Measurements from ENCODE around the gene AKT3.

The AKT3 gene

GRCh38 chr1:243558576-243558975 is 291.5 kb downstream of the AKT3 start:
- TF ChIP-seq EZH2phosphoT487 (IDR thresholded peaks at IDR 0.05; ENCODE audit: borderline replicate concordance) (no peak), CTCF (conservative IDR thresholded peaks at IDR 0.05; ENCODE audit: low read length) (no peak)
- H3K27me3 ChIP-seq (ENCODE audit: insufficient read depth, low read length, poor library complexity, severe bottlenecking): no peaks in the 10 kb centered on the region

GRCh38 chr1:243557866-243558265 is 292.2 kb downstream of the AKT3 start:
- no peaks in the 10 kb centered on the region for H3K79me2 ChIP-seq (ENCODE audit: insufficient read depth, low read length)
- no peaks in the 10 kb centered on the region for H3K27me3 ChIP-seq (ENCODE audit: insufficient read depth, low read length, poor library complexity, severe bottlenecking)
- H3K9ac ChIP-seq (ENCODE audit: low read depth, low read length, poor library complexity, severe bottlenecking): no peak overlapping the region
- H3F3A ChIP-seq (ENCODE audit: low read depth): no peaks in the 10 kb centered on the region
- no peak for TF ChIP-seq EZH2phosphoT487 (IDR thresholded peaks at IDR 0.05; ENCODE audit: borderline replicate concordance)
- TF ChIP-seq CTCF (conservative IDR thresholded peaks at IDR 0.05; ENCODE audit: low read length): no peak
- no peaks in the 10 kb centered on the region for H3K4me1 ChIP-seq (ENCODE audit: insufficient read depth, low read length, poor library complexity, severe bottlenecking)
- no peaks in the 10 kb centered on the region for H3K9me3 ChIP-seq (ENCODE audit: insufficient read depth, low read depth, low read length)
- H3K9me2 ChIP-seq (replicated peaks; ENCODE audit: low read depth, low read length): no peaks in the 10 kb centered on the region
- H4K20me1 ChIP-seq (ENCODE audit: insufficient read depth, low read length, poor library complexity, severe bottlenecking): no peaks in the 10 kb centered on the region
- no peak overlapping the region for H2AFZ ChIP-seq (ENCODE audit: low read length)
- H3K4me3 ChIP-seq (ENCODE audit: low read length, poor library complexity, severe bottlenecking): no peak overlapping the region
- no peaks in the 10 kb centered on the region for H3K36me3 ChIP-seq (ENCODE audit: insufficient read depth, low read length)
- no peak overlapping the region for H3K4me2 ChIP-seq (ENCODE audit: low read depth, low read length, poor library complexity, severe bottlenecking)

More at GRCh38 chr1:243558576-243558975, 291.5 kb downstream of the AKT3 start:
- Histone ChIP-seq H3K4me2 (ENCODE audit: low read depth, low read length, poor library complexity, severe bottlenecking) (no peak overlapping the region), H4K20me1 (ENCODE audit: insufficient read depth, low read length, poor library complexity, severe bottlenecking) (no peaks in the 10 kb centered on the region), H3K4me1 (ENCODE audit: insufficient read depth, low read length, poor library complexity, severe bottlenecking) (no peaks in the 10 kb centered on the region), H3K79me2 (ENCODE audit: insufficient read depth, low read length) (no peaks in the 10 kb centered on the region), H3K4me3 (ENCODE audit: low read length, poor library complexity, severe bottlenecking) (no peak overlapping the region), H3F3A (ENCODE audit: low read depth) (no peaks in the 10 kb centered on the region), H3K9me2 (replicated peaks; ENCODE audit: low read depth, low read length) (no peaks in the 10 kb centered on the region), H3K9ac (ENCODE audit: low read depth, low read length, poor library complexity, severe bottlenecking) (no peak overlapping the region), H3K9me3 (ENCODE audit: insufficient read depth, low read depth, low read length) (no peaks in the 10 kb centered on the region), H2AFZ (ENCODE audit: low read length) (no peak overlapping the region), H3K36me3 (ENCODE audit: insufficient read depth, low read length) (no peaks in the 10 kb centered on the region)

GRCh38 chr1:243554686-243555085 is 295.4 kb downstream of the AKT3 start:
- Histone ChIP-seq H3K27me3 (ENCODE audit: insufficient read depth, low read length, poor library complexity, severe bottlenecking) (no peaks in the 10 kb centered on the region), H3K9ac (ENCODE audit: low read depth, low read length, poor library complexity, severe bottlenecking) (no peak overlapping the region), H3F3A (ENCODE audit: low read depth) (no peaks in the 10 kb centered on the region), H3K9me2 (replicated peaks; ENCODE audit: low read depth, low read length) (no peaks in the 10 kb centered on the region), H3K4me2 (ENCODE audit: low read depth, low read length, poor library complexity, severe bottlenecking) (no peak overlapping the region), H3K36me3 (ENCODE audit: insufficient read depth, low read length) (no peaks in the 10 kb centered on the region), H4K20me1 (ENCODE audit: insufficient read depth, low read length, poor library complexity, severe bottlenecking) (no peaks in the 10 kb centered on the region), H3K79me2 (ENCODE audit: insufficient read depth, low read length) (no peaks in the 10 kb centered on the region), H3K9me3 (ENCODE audit: insufficient read depth, low read depth, low read length) (no peaks in the 10 kb centered on the region), H3K4me1 (ENCODE audit: insufficient read depth, low read length, poor library complexity, severe bottlenecking) (no peaks in the 10 kb centered on the region), H3K4me3 (ENCODE audit: low read length, poor library complexity, severe bottlenecking) (no peak overlapping the region), H2AFZ (ENCODE audit: low read length) (no peak overlapping the region)
- TF ChIP-seq EZH2phosphoT487 (IDR thresholded peaks at IDR 0.05; ENCODE audit: borderline replicate concordance): no peak
- TF ChIP-seq CTCF (conservative IDR thresholded peaks at IDR 0.05; ENCODE audit: low read length): no peak
